ENCODE results near the gene UNC5A.

The UNC5A gene

GRCh38 chr5:176817369-176817840 is 7.0 kb downstream of the UNC5A start:
- H3K4me3 ChIP-seq, result peak overlapping the region in 6 of 7 experiments; percentile 12 to 36 (median 24)
- no peak overlapping the region for H3K27ac ChIP-seq

DNA sequence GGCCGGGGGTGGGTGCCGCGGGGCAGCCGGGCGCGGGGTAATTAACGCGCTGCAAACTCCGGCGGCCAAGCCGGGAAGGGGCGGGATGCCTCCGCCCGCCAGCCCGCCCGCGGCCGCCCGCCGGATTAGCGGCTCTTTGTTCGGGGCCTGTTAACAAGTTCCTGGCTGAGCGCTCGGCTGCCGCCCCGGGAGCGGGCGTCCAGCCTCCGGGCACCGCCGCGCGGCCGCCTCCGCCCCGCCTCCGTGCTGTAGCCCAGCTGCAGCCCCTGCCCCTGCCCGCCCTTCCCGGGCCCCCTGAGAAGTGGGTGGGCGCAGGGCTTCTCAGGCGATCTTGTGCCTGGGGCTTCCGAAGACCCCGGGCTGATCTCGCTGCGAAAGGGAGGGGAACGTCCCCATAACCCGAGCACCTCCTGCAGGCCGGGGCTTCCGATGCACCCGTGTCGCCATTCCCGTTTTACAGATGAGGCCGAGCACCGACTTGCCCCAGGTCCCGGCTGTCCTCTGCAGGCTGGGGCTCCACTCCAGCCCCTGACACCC is 7.5 kb downstream of the UNC5A start:
- peak overlapping the region in 6 of 7 experiments; percentile 12 to 36 (median 24) for H3K4me3 ChIP-seq
- no peak overlapping the region for H3K27ac ChIP-seq

GRCh38 chr5:176818391-176819098 is 8.2 kb downstream of the UNC5A start:
- Histone ChIP-seq H3K27ac (no peak overlapping the region), H3K4me3 (peak overlapping the region in 2 of 7 experiments; percentile 31 to 36)

DNA sequence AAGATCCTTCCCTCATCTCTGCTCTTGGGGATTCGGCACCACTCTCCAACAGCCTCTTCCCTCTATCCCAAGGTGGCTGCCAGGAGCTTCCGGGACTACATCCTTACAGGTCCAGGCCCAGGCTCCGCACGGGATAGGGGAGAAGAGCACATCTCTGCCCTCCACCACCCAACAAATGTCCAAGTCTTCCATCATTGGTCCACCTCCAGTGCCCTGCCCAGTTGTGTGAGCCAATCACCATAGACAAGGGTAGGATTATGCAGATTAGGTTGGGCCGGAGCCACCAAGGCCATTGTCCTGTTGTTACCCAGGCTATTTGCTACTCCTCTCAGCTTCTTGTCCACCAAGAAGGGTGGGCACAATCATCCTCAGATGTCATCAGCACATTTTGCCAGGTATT is 9.1 kb downstream of the UNC5A start:
- no peak overlapping the region for H3K4me3 ChIP-seq
- H3K27ac ChIP-seq, result no peak overlapping the region

GRCh38 chr5:176820937-176821336 is 10.6 kb downstream of the UNC5A start:
- Histone ChIP-seq H3K27ac (no peak overlapping the region), H3K4me3 (no peak overlapping the region)

- no peak overlapping the region for H3K4me3 ChIP-seq
- no peak overlapping the region for H3K27ac ChIP-seq
These were observed 11.1 kb downstream of the UNC5A start for GRCh38 chr5:176821441-176821840.

DNA sequence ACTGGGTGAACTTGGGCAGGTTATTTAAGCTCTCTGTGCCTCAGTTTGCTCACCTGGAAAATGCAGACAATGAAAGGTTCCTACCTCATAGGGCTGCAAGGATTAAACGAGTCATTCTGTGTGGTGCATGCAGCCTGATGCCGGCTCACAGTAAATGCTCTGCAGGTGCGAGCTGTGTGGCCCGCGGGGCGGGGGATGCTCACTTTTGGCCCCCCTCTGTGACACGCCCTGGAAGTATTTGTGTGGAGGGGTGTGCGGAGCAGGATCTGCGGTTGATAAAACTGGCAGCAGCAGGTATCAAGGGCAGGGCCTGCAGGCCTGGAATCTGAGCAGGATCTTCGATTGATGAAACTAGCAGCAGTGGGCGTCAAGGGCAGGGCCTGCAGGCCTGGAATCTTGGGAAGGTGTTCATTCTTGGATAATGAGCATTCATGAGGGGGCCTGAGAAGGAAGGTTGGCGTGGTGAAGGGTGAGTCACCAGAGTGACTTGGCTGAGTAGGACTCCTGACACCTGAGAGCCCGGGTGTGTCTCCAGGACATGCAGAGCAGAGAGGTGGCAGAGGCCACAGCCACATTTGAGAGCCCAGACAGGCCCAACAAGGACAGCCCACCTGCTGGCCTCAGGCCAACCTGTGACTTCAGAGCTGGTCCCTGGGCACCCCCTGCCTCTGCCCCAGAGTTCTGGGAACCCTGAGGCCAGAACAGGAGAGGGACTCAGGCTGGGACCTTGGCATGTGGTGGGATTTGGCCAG is 11.9 kb downstream of the UNC5A start:
- Histone ChIP-seq H3K27ac (no peak overlapping the region), H3K4me3 (no peak overlapping the region)

GRCh38 chr5:176822793-176823481 is 12.6 kb downstream of the UNC5A start:
- Histone ChIP-seq H3K4me3 (no peak overlapping the region), H3K27ac (no peak overlapping the region)

DNA sequence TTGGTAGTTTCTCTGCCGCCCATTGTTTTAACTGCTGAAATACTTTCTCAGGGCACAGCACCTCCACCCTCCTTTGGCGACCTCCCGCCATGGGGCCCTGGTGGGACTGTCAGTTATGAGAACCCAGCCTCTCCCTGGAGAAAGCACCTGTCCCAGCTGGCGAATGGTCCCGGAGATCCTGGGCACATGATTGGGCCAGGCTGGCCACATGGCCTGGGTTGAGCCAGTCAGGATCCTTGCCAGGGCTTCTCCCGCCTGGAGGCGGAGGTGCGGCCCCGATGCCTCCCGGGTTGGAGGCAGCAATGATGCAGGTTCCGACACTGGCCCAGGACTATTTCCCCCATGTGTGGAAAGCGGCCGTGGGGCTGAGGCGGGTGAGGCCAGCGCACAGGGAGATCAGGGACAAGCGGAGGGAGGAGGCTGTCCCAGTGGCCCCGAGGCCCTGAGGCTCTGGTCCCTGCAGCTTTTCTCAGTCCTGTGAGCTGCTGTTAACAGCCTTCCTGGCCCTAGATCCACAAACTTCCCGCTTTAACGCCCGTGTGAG is 13.6 kb downstream of the UNC5A start:
- no peak overlapping the region for H3K27ac ChIP-seq
- H3K4me3 ChIP-seq, result no peak overlapping the region

- Histone ChIP-seq H3K4me3 (no peak overlapping the region), H3K27ac (no peak overlapping the region)
These were observed 14.2 kb downstream of the UNC5A start for GRCh38 chr5:176824604-176825003.

GRCh38 chr5:176825234-176825633 is 14.9 kb downstream of the UNC5A start:
- Histone ChIP-seq H3K4me3 (no peak overlapping the region), H3K27ac (no peak overlapping the region)

DNA sequence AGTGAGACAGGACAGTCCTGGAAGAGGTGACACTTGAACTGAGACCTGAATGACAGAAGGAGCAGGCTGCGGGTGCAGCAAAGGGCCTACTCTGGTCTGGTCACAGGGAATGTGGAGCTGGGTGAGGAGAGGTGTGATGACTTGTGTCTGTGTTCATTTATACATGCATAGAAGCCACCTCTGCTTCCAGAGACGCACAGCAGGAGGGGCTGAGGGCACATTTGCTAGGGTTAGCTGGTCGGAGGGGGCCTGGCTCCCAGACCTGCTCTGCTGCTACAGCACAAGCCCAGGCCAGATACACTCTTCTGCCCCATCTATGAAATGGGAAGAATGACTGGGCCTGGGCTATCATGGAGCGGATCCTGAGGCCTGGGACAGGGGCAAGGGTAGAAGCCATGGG is 15.6 kb downstream of the UNC5A start:
- no peak overlapping the region for H3K4me3 ChIP-seq
- no peak overlapping the region for H3K27ac ChIP-seq

- no peak overlapping the region for H3K27ac ChIP-seq
These were observed 17.5 kb downstream of the UNC5A start for GRCh38 chr5:176827736-176828414.

GRCh38 chr5:176829320-176829719 is 19.0 kb downstream of the UNC5A start:
- Histone ChIP-seq H3K27ac (no peak overlapping the region), H3K4me3 (no peak overlapping the region)

More at GRCh38 chr5:176827736-176828414, 17.5 kb downstream of the UNC5A start:
- no peak overlapping the region for H3K4me3 ChIP-seq

GRCh38 chr5:176830422-176830994 is 20.1 kb downstream of the UNC5A start:
- H3K27ac ChIP-seq, result no peak overlapping the region
- no peak overlapping the region for H3K4me3 ChIP-seq

DNA sequence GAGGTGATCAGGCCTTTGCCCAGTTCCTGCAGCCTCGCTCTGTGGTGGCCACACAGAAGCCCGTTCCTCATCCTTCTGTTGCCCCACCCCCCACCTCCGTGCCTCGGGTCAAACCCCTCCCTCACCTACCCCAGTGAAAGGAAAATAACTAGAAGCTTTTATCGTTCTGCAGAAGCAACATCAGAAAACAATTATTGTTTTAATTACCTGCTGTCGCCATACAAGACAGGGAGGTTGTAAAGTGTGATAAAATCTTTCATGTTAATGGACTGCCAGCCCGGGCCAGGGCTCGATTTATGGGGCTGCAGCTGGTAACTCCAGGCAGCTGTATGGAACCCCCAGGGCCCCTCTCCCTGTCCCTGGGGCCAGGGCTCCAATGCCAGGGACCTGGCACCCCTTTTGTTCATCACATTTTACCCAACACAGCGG is 20.6 kb downstream of the UNC5A start:
- no peak overlapping the region for H3K4me3 ChIP-seq
- H3K27ac ChIP-seq, result no peak overlapping the region

- H3K4me3 ChIP-seq, result no peak overlapping the region
- no peak overlapping the region for H3K27ac ChIP-seq
These were observed 21.1 kb downstream of the UNC5A start for GRCh38 chr5:176831425-176831824.

DNA sequence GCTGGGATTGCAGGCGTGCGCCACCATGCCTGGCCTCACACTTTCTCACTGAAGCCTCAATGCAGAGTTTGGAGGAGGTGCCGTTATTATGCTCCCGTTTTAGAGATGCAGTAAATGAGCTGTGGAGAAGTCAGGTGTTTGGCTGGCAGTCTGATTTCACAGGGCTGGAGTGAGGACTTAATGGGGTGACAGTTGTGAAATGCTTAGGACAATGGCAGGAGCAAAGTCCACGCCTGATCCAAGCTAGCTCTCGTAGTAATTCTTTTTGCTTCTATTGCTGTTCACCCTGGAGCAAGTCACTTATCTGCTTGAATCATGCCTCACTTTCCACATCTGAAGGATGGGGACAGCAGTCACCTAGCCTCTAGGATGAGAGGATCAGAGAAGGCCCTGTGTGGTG is 21.8 kb downstream of the UNC5A start:
- H3K27ac ChIP-seq, result no peak overlapping the region
- H3K4me3 ChIP-seq, result no peak overlapping the region

DNA sequence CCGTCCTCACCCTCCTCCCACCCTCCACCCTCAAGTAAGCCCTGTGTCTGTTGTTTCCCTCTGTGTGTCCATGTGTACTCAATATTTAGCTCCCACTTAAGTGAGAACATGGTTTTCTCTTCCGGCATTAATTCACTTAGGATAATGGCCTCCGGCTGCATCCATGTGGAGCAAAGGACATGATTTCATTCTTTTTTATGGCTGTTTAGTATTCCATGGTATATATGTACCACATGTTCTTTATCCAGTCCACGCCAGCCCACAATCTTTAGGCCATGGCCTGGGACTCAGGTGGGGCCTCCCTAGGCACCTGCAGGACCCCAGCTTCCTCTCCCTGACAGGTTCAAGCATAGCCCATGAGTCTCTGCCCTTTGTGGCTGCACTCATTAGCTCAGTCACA is 22.9 kb downstream of the UNC5A start:
- Histone ChIP-seq H3K4me3 (no peak overlapping the region), H3K27ac (no peak overlapping the region)
